Astrocyte of the spinal cord (primary cell): ENCODE results near the gene ZNF277.

Source experiments
- DNase-seq: peaks from one replicate; pipeline ENCODE4 v3.0.0; 2011; ENCODE audit warnings: low read depth, low spot score
- H3K4me3 ChIP-seq: 2 replicates; pipeline ENCODE4 v1.5.1; 2011; ENCODE audit warnings: low read depth, mild to moderate bottlenecking, low read length, moderate library complexity
- in situ Hi-C: cut with HindIII; loops from 2 replicates; pipeline ENCODE4 v1.10.0; 2017; ENCODE audit warnings: low sequenced_read_pairs
- TF ChIP-seq, protein P1 (sequence below): IDR thresholded peaks from 2 replicates; pipeline ENCODE4 v1.5.1; 2012; ENCODE audit warnings: low read depth, mild to moderate bottlenecking, low read length, inconsistent platforms

The ZNF277 gene

DNA sequence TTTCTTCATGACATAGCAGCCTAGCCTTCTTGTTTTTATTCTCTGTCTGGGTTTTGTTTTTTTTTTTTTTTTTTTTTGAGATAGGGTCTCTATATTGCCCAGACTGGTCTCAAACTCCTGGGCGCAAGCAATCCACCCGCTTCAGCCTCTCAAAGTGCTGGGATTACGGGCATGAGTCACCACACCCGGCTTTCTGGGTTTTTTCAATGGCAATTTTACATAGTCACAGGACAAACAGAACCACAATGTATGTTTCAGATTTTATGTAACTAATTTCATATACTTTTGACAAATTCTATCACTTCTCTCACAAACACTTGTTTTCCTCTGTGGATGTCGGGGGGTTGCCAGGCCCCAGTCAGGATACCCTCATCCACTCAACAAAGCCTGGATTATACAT, 16.8 kb upstream of the ZNF277 start:
- no peak for DNase-seq
- TF ChIP-seq, protein P1, sequence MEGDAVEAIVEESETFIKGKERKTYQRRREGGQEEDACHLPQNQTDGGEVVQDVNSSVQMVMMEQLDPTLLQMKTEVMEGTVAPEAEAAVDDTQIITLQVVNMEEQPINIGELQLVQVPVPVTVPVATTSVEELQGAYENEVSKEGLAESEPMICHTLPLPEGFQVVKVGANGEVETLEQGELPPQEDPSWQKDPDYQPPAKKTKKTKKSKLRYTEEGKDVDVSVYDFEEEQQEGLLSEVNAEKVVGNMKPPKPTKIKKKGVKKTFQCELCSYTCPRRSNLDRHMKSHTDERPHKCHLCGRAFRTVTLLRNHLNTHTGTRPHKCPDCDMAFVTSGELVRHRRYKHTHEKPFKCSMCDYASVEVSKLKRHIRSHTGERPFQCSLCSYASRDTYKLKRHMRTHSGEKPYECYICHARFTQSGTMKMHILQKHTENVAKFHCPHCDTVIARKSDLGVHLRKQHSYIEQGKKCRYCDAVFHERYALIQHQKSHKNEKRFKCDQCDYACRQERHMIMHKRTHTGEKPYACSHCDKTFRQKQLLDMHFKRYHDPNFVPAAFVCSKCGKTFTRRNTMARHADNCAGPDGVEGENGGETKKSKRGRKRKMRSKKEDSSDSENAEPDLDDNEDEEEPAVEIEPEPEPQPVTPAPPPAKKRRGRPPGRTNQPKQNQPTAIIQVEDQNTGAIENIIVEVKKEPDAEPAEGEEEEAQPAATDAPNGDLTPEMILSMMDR: no peak
- in situ Hi-C loops: no loop called here
- H3K4me3 ChIP-seq: no peak overlapping the region

- in situ Hi-C loops: no loop called here
- DNase-seq: no peak
- TF ChIP-seq, protein P1: no peak
- no peak overlapping the region for H3K4me3 ChIP-seq
Observed at GRCh38 chr7:112190120-112190519, 16.4 kb upstream of the ZNF277 start.

GRCh38 chr7:112192236-112193154, 14.0 kb upstream of the ZNF277 start:
- DNase-seq: peak; percentile 80
- in situ Hi-C loops: no loop called here

GRCh38 chr7:112193915-112194502, 12.5 kb upstream of the ZNF277 start:
- in situ Hi-C loops: no loop called here
- DNase-seq: no peak
- H3K4me3 ChIP-seq: no peak overlapping the region
- TF ChIP-seq, protein P1: no peak

More at GRCh38 chr7:112192236-112193154, 14.0 kb upstream of the ZNF277 start:
- H3K4me3 ChIP-seq: no peak overlapping the region
- TF ChIP-seq, protein P1: no peak

- in situ Hi-C loops: no loop called here
- DNase-seq: no peak
- TF ChIP-seq, protein P1: no peak
- no peak overlapping the region for H3K4me3 ChIP-seq
Observed at GRCh38 chr7:112195717-112196116, 10.8 kb upstream of the ZNF277 start.

GRCh38 chr7:112197322-112197721, 9.2 kb upstream of the ZNF277 start:
- in situ Hi-C loops: no loop called here
- no peak for DNase-seq
- H3K4me3 ChIP-seq: no peak overlapping the region
- TF ChIP-seq, protein P1: no peak
